GM23338 (cell line): ENCODE measurements around the gene RICTOR.

Experiments
- CREB1 ChIP-seq: fragments of 250-450 bp; sonication (Bioruptor Pico); IDR thresholded peaks from 2 replicates; pipeline ENCODE4 v1.5.0; 2020; ENCODE audit warnings: low read depth, mild to moderate bottlenecking, moderate library complexity
- TF ChIP-seq, protein P1 (sequence below), 2 experiments: fragments of 200-600 bp in 1 of 2; sonication (generic) in 1 of 2; conservative IDR thresholded peaks; 2 replicates each; pipeline versions ENCODE4 v1.5.1 to v1.6.1; 2016 to 2017; ENCODE audit warnings: antibody characterized with exemption in 2 of 2, low read depth in 2 of 2, mild to moderate bottlenecking in 2 of 2, moderate library complexity in 1 of 2
- TF ChIP-seq, protein P2 (sequence below): IDR thresholded peaks from 2 replicates; pipeline ENCODE4 v1.6.1; 2016; ENCODE audit warnings: antibody characterized with exemption

DNA sequence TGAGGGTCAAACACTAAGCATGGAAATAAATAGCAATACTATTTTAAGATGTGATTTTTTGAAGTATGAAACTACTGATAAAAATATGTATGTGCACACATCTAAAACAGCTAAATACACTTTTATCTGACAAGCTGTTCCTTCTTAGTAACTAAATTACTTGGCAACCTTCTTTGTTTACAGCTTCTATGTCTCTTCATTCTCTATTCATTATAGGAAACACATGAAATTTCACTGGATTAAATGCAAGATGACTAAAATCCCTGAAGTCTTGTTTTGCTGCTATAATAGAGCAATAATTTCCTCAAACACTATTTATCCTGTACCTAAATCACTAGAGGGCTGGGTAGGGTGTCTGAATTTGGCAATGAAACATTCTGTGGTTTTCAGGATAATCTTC is 11.7 kb downstream of the RICTOR start:
- TF ChIP-seq, protein P1, sequence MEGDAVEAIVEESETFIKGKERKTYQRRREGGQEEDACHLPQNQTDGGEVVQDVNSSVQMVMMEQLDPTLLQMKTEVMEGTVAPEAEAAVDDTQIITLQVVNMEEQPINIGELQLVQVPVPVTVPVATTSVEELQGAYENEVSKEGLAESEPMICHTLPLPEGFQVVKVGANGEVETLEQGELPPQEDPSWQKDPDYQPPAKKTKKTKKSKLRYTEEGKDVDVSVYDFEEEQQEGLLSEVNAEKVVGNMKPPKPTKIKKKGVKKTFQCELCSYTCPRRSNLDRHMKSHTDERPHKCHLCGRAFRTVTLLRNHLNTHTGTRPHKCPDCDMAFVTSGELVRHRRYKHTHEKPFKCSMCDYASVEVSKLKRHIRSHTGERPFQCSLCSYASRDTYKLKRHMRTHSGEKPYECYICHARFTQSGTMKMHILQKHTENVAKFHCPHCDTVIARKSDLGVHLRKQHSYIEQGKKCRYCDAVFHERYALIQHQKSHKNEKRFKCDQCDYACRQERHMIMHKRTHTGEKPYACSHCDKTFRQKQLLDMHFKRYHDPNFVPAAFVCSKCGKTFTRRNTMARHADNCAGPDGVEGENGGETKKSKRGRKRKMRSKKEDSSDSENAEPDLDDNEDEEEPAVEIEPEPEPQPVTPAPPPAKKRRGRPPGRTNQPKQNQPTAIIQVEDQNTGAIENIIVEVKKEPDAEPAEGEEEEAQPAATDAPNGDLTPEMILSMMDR (conservative IDR thresholded peaks at IDR 0.05; ENCODE audit: low read depth in 2 of 2) = no peak
- TF ChIP-seq, protein P2, sequence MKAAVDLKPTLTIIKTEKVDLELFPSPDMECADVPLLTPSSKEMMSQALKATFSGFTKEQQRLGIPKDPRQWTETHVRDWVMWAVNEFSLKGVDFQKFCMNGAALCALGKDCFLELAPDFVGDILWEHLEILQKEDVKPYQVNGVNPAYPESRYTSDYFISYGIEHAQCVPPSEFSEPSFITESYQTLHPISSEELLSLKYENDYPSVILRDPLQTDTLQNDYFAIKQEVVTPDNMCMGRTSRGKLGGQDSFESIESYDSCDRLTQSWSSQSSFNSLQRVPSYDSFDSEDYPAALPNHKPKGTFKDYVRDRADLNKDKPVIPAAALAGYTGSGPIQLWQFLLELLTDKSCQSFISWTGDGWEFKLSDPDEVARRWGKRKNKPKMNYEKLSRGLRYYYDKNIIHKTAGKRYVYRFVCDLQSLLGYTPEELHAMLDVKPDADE = no peak
- TF ChIP-seq CREB1 = no peak
